HEK293 (cell line): ENCODE results near the gene PIGN.

Experiments
- GLIS1 ChIP-seq: fragments of 450-650 bp; formaldehyde crosslinking; IDR thresholded peaks from 2 replicates; pipeline ENCODE4 v1.5.1; 2016; ENCODE audit warnings: missing biosample characterization, missing genetic modification characterization
- KLF8 ChIP-seq: fragments of 450-650 bp; formaldehyde crosslinking; IDR thresholded peaks from 2 replicates; pipeline ENCODE4 v1.5.1; 2016; ENCODE audit warnings: missing biosample characterization, missing genetic modification characterization
- OVOL3 ChIP-seq: fragments of 450-650 bp; formaldehyde crosslinking; IDR thresholded peaks from 2 replicates; pipeline ENCODE4 v1.5.1; 2016; ENCODE audit warnings: missing biosample characterization, missing genetic modification characterization
- SCRT1 ChIP-seq: fragments of 450-650 bp; formaldehyde crosslinking; IDR thresholded peaks from 2 replicates; pipeline ENCODE4 v1.5.1; 2016; ENCODE audit warnings: missing biosample characterization, missing genetic modification characterization, borderline replicate concordance
- SP7 ChIP-seq: fragments of 450-650 bp; formaldehyde crosslinking; IDR thresholded peaks from 2 replicates; pipeline ENCODE4 v1.5.1; 2016; ENCODE audit warnings: missing biosample characterization, missing genetic modification characterization
- TRIM28 ChIP-seq: IDR thresholded peaks from 2 replicates; pipeline ENCODE4 v1.6.1; 2011; ENCODE audit warnings: low read length, control low read depth, borderline replicate concordance
- YY1 ChIP-seq: fragments of 450-650 bp; formaldehyde crosslinking; IDR thresholded peaks from 2 replicates; pipeline ENCODE4 v1.5.1; 2018; ENCODE audit warnings: missing biosample characterization, missing genetic modification characterization
- ZBTB8A ChIP-seq: fragments of 450-650 bp; formaldehyde crosslinking; IDR thresholded peaks from 2 replicates; pipeline ENCODE4 v1.5.1; 2016; ENCODE audit warnings: missing biosample characterization, missing genetic modification characterization
- ZFP37 ChIP-seq: fragments of 450-650 bp; formaldehyde crosslinking; IDR thresholded peaks from 2 replicates; pipeline ENCODE4 v1.5.1; 2016; ENCODE audit warnings: missing biosample characterization, missing genetic modification characterization
- ZNF10 ChIP-seq: fragments of 450-650 bp; formaldehyde crosslinking; IDR thresholded peaks from 2 replicates; pipeline ENCODE4 v1.5.1; 2017; ENCODE audit warnings: missing biosample characterization, missing genetic modification characterization
- ZNF174 ChIP-seq: fragments of 450-650 bp; formaldehyde crosslinking; IDR thresholded peaks from 2 replicates; pipeline ENCODE4 v1.5.0; 2017; ENCODE audit warnings: missing biosample characterization, mild to moderate bottlenecking, missing genetic modification characterization
- ZNF2 ChIP-seq: fragments of 450-650 bp; formaldehyde crosslinking; IDR thresholded peaks from 2 replicates; pipeline ENCODE4 v1.5.1; 2016; ENCODE audit warnings: missing biosample characterization, missing genetic modification characterization
- ZNF24 ChIP-seq: fragments of 450-650 bp; formaldehyde crosslinking; IDR thresholded peaks from 2 replicates; pipeline ENCODE4 v1.5.1; 2016; ENCODE audit warnings: missing biosample characterization, missing genetic modification characterization
- ZNF274 ChIP-seq, 2 experiments: fragments of 200-500 bp in 1 of 2; fragments of 450-650 bp in 1 of 2; sonication (Bioruptor generic) in 1 of 2; formaldehyde crosslinking in 1 of 2; IDR thresholded peaks; 2 replicates each; pipeline versions ENCODE4 v1.5.1 to v1.6.1; 2014 to 2016; ENCODE audit warnings: borderline replicate concordance in 1 of 2, inconsistent platforms in 1 of 2, low read length in 1 of 2, missing biosample characterization in 1 of 2, missing genetic modification characterization in 1 of 2
- ZNF341 ChIP-seq: fragments of 450-650 bp; formaldehyde crosslinking; IDR thresholded peaks from 2 replicates; pipeline ENCODE4; 2016; ENCODE audit warnings: low read depth, missing biosample characterization, missing genetic modification characterization
- ZNF391 ChIP-seq: fragments of 450-650 bp; formaldehyde crosslinking; IDR thresholded peaks from 2 replicates; pipeline ENCODE4 v1.5.1; 2016; ENCODE audit warnings: low read depth, missing biosample characterization, missing genetic modification characterization, borderline replicate concordance
- ZNF394 ChIP-seq: fragments of 450-650 bp; formaldehyde crosslinking; IDR thresholded peaks from 2 replicates; pipeline ENCODE4 v1.5.1; 2016; ENCODE audit warnings: missing biosample characterization, missing genetic modification characterization, mild to moderate bottlenecking, moderate library complexity, borderline replicate concordance
- ZNF473 ChIP-seq: fragments of 450-650 bp; formaldehyde crosslinking; IDR thresholded peaks from 2 replicates; pipeline ENCODE4 v1.5.1; 2017; ENCODE audit warnings: missing biosample characterization, missing genetic modification characterization
- ZNF558 ChIP-seq: fragments of 450-650 bp; formaldehyde crosslinking; IDR thresholded peaks from 2 replicates; pipeline ENCODE4 v1.5.1; 2016; ENCODE audit warnings: missing biosample characterization, missing genetic modification characterization
- ZNF600 ChIP-seq: fragments of 450-650 bp; formaldehyde crosslinking; IDR thresholded peaks from 2 replicates; pipeline ENCODE4 v1.5.1; 2016; ENCODE audit warnings: missing biosample characterization, missing genetic modification characterization
- ZNF610 ChIP-seq: fragments of 450-650 bp; formaldehyde crosslinking; IDR thresholded peaks from 2 replicates; pipeline ENCODE4 v1.5.1; 2016; ENCODE audit warnings: missing biosample characterization, missing genetic modification characterization, borderline replicate concordance
- ZNF701 ChIP-seq: fragments of 450-650 bp; formaldehyde crosslinking; IDR thresholded peaks from 2 replicates; pipeline ENCODE4 v1.5.1; 2016; ENCODE audit warnings: missing biosample characterization, missing genetic modification characterization
- ZNF777 ChIP-seq: fragments of 450-650 bp; formaldehyde crosslinking; IDR thresholded peaks from 2 replicates; pipeline ENCODE4 v1.5.1; 2017; ENCODE audit warnings: missing biosample characterization, missing genetic modification characterization, borderline replicate concordance
- ZNF785 ChIP-seq: fragments of 450-650 bp; formaldehyde crosslinking; IDR thresholded peaks from 2 replicates; pipeline ENCODE4 v1.5.1; 2016; ENCODE audit warnings: missing biosample characterization, missing genetic modification characterization
- ZSCAN30 ChIP-seq: fragments of 450-650 bp; IDR thresholded peaks from 2 replicates; pipeline ENCODE4 v1.5.1; 2018; ENCODE audit warnings: missing biosample characterization, mild to moderate bottlenecking, missing genetic modification characterization, moderate library complexity
- TF ChIP-seq, protein P1 (sequence below): fragments of 450-650 bp; formaldehyde crosslinking; IDR thresholded peaks from 2 replicates; pipeline ENCODE4 v1.5.1; 2016; ENCODE audit warnings: missing biosample characterization, missing genetic modification characterization
- TF ChIP-seq, protein P2 (sequence below): fragments of 450-650 bp; formaldehyde crosslinking; IDR thresholded peaks from 2 replicates; pipeline ENCODE4 v1.5.1; 2016; ENCODE audit warnings: missing biosample characterization, missing genetic modification characterization, borderline replicate concordance
- TF ChIP-seq, protein P3 (sequence below): fragments of 450-650 bp; formaldehyde crosslinking; IDR thresholded peaks from 2 replicates; pipeline ENCODE4 v1.5.1; 2017; ENCODE audit warnings: missing biosample characterization, missing genetic modification characterization

The PIGN gene

DNA sequence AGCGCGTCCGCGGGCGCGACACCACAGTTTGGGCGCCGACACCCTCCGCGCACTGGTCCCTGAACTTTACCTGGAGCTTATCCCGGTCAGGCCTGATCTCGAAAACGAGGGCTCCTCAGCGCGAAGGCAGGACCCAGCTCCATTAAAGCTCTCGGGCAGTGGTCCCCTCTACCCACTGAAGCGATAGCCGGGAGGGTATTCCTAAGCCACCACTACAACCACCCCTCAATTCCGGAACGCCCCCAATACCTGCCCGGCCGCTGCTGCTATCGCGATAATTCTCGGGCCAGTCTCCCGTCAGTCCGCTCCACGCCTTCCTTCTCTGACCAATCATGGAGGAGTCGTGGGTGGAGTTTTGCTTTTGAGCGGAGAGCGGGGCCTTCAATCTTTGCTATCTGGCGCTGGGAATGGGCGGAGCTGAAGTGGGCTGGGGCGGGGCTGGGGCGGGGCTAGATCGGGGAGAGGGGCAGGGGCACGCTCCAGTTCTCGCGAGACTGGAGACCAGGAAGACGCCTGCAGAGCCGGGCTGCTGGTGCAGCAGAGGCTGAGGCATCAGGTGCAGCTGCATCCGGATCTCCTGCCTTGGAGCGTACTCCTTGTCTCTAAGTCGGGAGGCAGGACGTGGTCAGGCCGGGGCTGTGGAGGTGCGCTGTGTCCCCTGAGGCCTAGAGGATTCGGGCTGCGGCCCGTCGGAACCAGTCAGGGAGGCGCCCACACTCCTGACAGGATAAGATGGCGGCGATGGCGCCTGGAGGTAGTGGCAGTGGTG is at the start of gene PIGN, which contains the start of gene RELCH (continued):
- TF ChIP-seq, protein P1, sequence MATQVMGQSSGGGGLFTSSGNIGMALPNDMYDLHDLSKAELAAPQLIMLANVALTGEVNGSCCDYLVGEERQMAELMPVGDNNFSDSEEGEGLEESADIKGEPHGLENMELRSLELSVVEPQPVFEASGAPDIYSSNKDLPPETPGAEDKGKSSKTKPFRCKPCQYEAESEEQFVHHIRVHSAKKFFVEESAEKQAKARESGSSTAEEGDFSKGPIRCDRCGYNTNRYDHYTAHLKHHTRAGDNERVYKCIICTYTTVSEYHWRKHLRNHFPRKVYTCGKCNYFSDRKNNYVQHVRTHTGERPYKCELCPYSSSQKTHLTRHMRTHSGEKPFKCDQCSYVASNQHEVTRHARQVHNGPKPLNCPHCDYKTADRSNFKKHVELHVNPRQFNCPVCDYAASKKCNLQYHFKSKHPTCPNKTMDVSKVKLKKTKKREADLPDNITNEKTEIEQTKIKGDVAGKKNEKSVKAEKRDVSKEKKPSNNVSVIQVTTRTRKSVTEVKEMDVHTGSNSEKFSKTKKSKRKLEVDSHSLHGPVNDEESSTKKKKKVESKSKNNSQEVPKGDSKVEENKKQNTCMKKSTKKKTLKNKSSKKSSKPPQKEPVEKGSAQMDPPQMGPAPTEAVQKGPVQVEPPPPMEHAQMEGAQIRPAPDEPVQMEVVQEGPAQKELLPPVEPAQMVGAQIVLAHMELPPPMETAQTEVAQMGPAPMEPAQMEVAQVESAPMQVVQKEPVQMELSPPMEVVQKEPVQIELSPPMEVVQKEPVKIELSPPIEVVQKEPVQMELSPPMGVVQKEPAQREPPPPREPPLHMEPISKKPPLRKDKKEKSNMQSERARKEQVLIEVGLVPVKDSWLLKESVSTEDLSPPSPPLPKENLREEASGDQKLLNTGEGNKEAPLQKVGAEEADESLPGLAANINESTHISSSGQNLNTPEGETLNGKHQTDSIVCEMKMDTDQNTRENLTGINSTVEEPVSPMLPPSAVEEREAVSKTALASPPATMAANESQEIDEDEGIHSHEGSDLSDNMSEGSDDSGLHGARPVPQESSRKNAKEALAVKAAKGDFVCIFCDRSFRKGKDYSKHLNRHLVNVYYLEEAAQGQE, result no peak
- TF ChIP-seq, protein P2, sequence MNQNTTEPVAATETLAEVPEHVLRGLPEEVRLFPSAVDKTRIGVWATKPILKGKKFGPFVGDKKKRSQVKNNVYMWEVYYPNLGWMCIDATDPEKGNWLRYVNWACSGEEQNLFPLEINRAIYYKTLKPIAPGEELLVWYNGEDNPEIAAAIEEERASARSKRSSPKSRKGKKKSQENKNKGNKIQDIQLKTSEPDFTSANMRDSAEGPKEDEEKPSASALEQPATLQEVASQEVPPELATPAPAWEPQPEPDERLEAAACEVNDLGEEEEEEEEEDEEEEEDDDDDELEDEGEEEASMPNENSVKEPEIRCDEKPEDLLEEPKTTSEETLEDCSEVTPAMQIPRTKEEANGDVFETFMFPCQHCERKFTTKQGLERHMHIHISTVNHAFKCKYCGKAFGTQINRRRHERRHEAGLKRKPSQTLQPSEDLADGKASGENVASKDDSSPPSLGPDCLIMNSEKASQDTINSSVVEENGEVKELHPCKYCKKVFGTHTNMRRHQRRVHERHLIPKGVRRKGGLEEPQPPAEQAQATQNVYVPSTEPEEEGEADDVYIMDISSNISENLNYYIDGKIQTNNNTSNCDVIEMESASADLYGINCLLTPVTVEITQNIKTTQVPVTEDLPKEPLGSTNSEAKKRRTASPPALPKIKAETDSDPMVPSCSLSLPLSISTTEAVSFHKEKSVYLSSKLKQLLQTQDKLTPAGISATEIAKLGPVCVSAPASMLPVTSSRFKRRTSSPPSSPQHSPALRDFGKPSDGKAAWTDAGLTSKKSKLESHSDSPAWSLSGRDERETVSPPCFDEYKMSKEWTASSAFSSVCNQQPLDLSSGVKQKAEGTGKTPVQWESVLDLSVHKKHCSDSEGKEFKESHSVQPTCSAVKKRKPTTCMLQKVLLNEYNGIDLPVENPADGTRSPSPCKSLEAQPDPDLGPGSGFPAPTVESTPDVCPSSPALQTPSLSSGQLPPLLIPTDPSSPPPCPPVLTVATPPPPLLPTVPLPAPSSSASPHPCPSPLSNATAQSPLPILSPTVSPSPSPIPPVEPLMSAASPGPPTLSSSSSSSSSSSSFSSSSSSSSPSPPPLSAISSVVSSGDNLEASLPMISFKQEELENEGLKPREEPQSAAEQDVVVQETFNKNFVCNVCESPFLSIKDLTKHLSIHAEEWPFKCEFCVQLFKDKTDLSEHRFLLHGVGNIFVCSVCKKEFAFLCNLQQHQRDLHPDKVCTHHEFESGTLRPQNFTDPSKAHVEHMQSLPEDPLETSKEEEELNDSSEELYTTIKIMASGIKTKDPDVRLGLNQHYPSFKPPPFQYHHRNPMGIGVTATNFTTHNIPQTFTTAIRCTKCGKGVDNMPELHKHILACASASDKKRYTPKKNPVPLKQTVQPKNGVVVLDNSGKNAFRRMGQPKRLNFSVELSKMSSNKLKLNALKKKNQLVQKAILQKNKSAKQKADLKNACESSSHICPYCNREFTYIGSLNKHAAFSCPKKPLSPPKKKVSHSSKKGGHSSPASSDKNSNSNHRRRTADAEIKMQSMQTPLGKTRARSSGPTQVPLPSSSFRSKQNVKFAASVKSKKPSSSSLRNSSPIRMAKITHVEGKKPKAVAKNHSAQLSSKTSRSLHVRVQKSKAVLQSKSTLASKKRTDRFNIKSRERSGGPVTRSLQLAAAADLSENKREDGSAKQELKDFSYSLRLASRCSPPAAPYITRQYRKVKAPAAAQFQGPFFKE (tag by site-specific recombination), result no peak
- TF ChIP-seq ZNF610 (peak; percentile 30; the same call in 1 of the 2 replicates), ZSCAN30 (peak; percentile 88), ZNF274 (IDR thresholded peaks at IDR 0.05; ENCODE audit: low read length) (no peak), ZNF274 (tag by site-specific recombination; IDR thresholded peaks at IDR 0.05; ENCODE audit: borderline replicate concordance) (no peak), ZNF24 (0 out of 2 replicates have a peak, but pooled peaks have one; percentile 45), ZBTB8A (tag by site-specific recombination) (peak; percentile 56), YY1 (tag by site-specific recombination) (peak; percentile 91), ZNF394 (tag by site-specific recombination) (peak; percentile 35; the same call in 1 of the 2 replicates), ZNF341 (peak; percentile 30), ZNF600 (tag by site-specific recombination) (peak; percentile 98), OVOL3 (tag by site-specific recombination) (0 out of 2 replicates have a peak, but pooled peaks have one; percentile 33), SCRT1 (tag by site-specific recombination) (peak; percentile 67; the same call in 1 of the 2 replicates), ZNF777 (peak; percentile 52; the same call in 1 of the 2 replicates), ZNF558 (tag by site-specific recombination) (no peak; the same call in 1 of the 2 replicates), KLF8 (tag by site-specific recombination) (peak; percentile 83), ZFP37 (tag by site-specific recombination) (peak; percentile 83; the same call in 1 of the 2 replicates), ZNF391 (tag by site-specific recombination) (peak; percentile 34), ZNF473 (tag by site-specific recombination) (no peak), ZNF785 (tag by site-specific recombination) (no peak), TRIM28 (no peak), ZNF174 (tag by site-specific recombination) (no peak), GLIS1 (tag by site-specific recombination) (no peak), ZNF701 (tag by site-specific recombination) (no peak), ZNF2 (tag by site-specific recombination) (peak; percentile 49), ZNF10 (tag by site-specific recombination) (peak; percentile 92), SP7 (tag by site-specific recombination) (peak; percentile 49)
- TF ChIP-seq, protein P3, sequence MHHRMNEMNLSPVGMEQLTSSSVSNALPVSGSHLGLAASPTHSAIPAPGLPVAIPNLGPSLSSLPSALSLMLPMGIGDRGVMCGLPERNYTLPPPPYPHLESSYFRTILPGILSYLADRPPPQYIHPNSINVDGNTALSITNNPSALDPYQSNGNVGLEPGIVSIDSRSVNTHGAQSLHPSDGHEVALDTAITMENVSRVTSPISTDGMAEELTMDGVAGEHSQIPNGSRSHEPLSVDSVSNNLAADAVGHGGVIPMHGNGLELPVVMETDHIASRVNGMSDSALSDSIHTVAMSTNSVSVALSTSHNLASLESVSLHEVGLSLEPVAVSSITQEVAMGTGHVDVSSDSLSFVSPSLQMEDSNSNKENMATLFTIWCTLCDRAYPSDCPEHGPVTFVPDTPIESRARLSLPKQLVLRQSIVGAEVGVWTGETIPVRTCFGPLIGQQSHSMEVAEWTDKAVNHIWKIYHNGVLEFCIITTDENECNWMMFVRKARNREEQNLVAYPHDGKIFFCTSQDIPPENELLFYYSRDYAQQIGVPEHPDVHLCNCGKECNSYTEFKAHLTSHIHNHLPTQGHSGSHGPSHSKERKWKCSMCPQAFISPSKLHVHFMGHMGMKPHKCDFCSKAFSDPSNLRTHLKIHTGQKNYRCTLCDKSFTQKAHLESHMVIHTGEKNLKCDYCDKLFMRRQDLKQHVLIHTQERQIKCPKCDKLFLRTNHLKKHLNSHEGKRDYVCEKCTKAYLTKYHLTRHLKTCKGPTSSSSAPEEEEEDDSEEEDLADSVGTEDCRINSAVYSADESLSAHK (tag by site-specific recombination), result peak; percentile 9
